ENCODE measurements around the gene DYNLT4. TPM values are rescaled to one million over a fixed set of nuclear protein-coding genes. Genes with fewer than 3 reads are reported as not detected.

DYNLT4 gene
- total RNA-seq, 1 experiment from 2014 or later, result 0.31 TPM

- TF ChIP-seq RELA (CRISPR knock-in tag; IDR thresholded peaks at IDR 0.05; ENCODE audit: borderline replicate concordance) (no peak), GTF2I (CRISPR knock-in tag; conservative IDR thresholded peaks at IDR 0.05) (no peak), ZNF138 (CRISPR knock-in tag; conservative IDR thresholded peaks at IDR 0.05) (peak; percentile 77; the same call in 1 of the 2 replicates), ESRRA (CRISPR knock-in tag; IDR thresholded peaks at IDR 0.05; ENCODE audit: borderline replicate concordance) (no peak), TCF7 (CRISPR knock-in tag; IDR thresholded peaks at IDR 0.05; ENCODE audit: low read depth) (no peak), MXD4 (CRISPR knock-in tag; IDR thresholded peaks at IDR 0.05; ENCODE audit: borderline replicate concordance) (no peak), NFATC4 (CRISPR knock-in tag; IDR thresholded peaks at IDR 0.05) (0 out of 2 replicates have a peak, but pooled peaks have one; percentile 14), PRDM15 (CRISPR knock-in tag; IDR thresholded peaks at IDR 0.05) (peak; percentile 54; the same call in 1 of the 2 replicates), ETV6 (CRISPR knock-in tag; IDR thresholded peaks at IDR 0.05) (peak; percentile 95), ZNF416 (CRISPR knock-in tag; IDR thresholded peaks at IDR 0.05) (no peak), E2F4 (CRISPR knock-in tag; IDR thresholded peaks at IDR 0.05; ENCODE audit: borderline replicate concordance, low read depth) (no peak; the same call in 1 of the 2 replicates), ZNF219 (CRISPR knock-in tag; IDR thresholded peaks at IDR 0.05; ENCODE audit: borderline replicate concordance) (no peak), CREM (CRISPR knock-in tag; IDR thresholded peaks at IDR 0.05) (0 out of 2 replicates have a peak, but pooled peaks have one; percentile 31), NR1H2 (CRISPR knock-in tag; IDR thresholded peaks at IDR 0.05) (no peak), ZNF512 (CRISPR knock-in tag; IDR thresholded peaks at IDR 0.05; ENCODE audit: borderline replicate concordance) (no peak), CREB1 (CRISPR knock-in tag; IDR thresholded peaks at IDR 0.05) (no peak), ZNF423 (CRISPR knock-in tag; IDR thresholded peaks at IDR 0.05) (peak; percentile 93), HMGA2 (CRISPR knock-in tag; IDR thresholded peaks at IDR 0.05) (no peak), USF2 (CRISPR knock-in tag; IDR thresholded peaks at IDR 0.05) (peak; percentile 62)
- TF ChIP-seq, protein P1, sequence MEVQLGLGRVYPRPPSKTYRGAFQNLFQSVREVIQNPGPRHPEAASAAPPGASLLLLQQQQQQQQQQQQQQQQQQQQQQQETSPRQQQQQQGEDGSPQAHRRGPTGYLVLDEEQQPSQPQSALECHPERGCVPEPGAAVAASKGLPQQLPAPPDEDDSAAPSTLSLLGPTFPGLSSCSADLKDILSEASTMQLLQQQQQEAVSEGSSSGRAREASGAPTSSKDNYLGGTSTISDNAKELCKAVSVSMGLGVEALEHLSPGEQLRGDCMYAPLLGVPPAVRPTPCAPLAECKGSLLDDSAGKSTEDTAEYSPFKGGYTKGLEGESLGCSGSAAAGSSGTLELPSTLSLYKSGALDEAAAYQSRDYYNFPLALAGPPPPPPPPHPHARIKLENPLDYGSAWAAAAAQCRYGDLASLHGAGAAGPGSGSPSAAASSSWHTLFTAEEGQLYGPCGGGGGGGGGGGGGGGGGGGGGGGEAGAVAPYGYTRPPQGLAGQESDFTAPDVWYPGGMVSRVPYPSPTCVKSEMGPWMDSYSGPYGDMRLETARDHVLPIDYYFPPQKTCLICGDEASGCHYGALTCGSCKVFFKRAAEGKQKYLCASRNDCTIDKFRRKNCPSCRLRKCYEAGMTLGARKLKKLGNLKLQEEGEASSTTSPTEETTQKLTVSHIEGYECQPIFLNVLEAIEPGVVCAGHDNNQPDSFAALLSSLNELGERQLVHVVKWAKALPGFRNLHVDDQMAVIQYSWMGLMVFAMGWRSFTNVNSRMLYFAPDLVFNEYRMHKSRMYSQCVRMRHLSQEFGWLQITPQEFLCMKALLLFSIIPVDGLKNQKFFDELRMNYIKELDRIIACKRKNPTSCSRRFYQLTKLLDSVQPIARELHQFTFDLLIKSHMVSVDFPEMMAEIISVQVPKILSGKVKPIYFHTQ (CRISPR knock-in tag; IDR thresholded peaks at IDR 0.05), result no peak
- TF ChIP-seq, protein P2, sequence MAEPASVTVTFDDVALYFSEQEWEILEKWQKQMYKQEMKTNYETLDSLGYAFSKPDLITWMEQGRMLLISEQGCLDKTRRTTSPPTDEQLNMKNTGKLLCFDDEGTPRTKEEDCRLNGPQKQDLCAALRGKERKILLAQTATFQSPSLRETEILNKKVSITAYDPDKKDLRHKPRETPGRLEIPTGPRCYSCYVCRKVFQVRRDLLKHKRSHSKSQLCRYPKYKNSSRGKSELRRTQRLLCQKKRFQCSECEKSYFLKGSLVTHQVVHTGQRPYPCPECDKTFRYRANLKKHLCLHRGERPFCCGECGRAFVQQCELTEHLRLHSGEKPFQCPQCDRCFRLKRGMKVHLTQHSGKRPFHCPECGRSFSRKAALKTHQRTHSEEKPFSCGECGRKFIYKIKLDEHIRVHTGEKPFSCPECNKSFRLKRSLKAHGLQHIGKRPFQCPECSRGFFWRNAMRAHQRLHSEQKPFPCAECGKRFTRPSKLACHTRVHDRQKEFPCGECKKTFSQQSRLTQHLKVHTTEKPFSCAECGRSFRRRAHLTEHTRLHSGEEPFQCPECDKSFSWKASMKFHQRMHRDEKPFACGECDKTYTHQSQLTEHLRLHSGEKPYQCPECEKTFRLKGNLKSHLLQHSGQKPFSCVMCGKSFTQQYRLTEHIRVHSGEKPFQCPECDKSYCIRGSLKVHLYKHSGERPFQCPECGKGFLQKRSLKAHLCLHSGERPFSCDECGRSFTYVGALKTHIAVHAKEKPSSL (CRISPR knock-in tag; conservative IDR thresholded peaks at IDR 0.05), result no peak
- TF ChIP-seq, protein P3, sequence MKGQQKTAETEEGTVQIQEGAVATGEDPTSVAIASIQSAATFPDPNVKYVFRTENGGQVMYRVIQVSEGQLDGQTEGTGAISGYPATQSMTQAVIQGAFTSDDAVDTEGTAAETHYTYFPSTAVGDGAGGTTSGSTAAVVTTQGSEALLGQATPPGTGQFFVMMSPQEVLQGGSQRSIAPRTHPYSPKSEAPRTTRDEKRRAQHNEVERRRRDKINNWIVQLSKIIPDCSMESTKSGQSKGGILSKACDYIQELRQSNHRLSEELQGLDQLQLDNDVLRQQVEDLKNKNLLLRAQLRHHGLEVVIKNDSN (CRISPR knock-in tag; IDR thresholded peaks at IDR 0.05), result peak; percentile 71; the same call in 1 of the 2 replicates
- TF ChIP-seq, protein P4, sequence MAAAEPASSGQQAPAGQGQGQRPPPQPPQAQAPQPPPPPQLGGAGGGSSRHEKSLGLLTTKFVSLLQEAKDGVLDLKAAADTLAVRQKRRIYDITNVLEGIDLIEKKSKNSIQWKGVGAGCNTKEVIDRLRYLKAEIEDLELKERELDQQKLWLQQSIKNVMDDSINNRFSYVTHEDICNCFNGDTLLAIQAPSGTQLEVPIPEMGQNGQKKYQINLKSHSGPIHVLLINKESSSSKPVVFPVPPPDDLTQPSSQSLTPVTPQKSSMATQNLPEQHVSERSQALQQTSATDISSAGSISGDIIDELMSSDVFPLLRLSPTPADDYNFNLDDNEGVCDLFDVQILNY (CRISPR knock-in tag; IDR thresholded peaks at IDR 0.05), result 0 out of 2 replicates have a peak, but pooled peaks have one; percentile 71
These were observed 20.9 kb downstream of the DYNLT4 start (continued) for GRCh38 chr1:44786138-44786840.

Measured in WTC11 (cell line).